Neural cell (in vitro differentiated cells): ENCODE results near the gene SCUBE1.

Experiments used
- EP300 ChIP-seq: fragments of 450-650 bp; conservative IDR thresholded peaks from 2 replicates; pipeline ENCODE4 v1.6.1; 2014; ENCODE audit warnings: antibody characterized with exemption, mild to moderate bottlenecking, moderate library complexity; ENCODE audit not compliant: poor library complexity, severe bottlenecking
- POLR2AphosphoS5 ChIP-seq: IDR thresholded peaks from 2 replicates; pipeline ENCODE4 v1.6.1; 2012
- TF ChIP-seq, protein P1 (sequence below): fragments of 450-650 bp; IDR thresholded peaks from 2 replicates; pipeline ENCODE4 v1.5.1; 2014; ENCODE audit warnings: antibody characterized with exemption, mild to moderate bottlenecking, moderate library complexity; ENCODE audit not compliant: poor library complexity, severe bottlenecking

DNA sequence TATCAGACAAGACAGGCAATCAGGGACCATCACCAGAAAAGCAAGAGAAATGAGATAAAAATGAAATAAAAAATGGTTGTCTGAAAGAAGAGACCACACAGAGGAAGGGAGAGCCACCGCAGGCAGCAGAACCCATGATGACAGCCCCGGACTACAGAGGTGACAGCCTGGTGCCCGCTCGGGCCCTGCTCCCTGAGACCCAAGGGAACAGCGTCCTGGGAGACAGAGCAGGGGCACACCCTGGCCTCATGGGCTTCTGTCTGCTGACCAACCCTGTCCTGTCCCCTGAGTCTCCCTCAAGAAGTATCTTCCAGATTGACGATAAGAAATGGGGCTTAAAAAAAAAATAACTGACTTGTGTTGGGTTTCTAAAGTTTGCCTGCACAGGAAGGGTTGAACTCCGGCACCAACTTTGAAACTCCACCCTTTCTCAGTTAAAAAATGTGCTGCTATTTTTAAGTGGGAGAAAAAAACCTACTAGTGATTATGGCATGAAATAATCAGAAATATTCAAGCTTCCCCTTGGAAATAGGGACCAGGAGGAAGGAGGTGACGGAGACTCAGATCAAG lies 86.1 kb downstream of the SCUBE1 start:
- TF ChIP-seq, protein P1, sequence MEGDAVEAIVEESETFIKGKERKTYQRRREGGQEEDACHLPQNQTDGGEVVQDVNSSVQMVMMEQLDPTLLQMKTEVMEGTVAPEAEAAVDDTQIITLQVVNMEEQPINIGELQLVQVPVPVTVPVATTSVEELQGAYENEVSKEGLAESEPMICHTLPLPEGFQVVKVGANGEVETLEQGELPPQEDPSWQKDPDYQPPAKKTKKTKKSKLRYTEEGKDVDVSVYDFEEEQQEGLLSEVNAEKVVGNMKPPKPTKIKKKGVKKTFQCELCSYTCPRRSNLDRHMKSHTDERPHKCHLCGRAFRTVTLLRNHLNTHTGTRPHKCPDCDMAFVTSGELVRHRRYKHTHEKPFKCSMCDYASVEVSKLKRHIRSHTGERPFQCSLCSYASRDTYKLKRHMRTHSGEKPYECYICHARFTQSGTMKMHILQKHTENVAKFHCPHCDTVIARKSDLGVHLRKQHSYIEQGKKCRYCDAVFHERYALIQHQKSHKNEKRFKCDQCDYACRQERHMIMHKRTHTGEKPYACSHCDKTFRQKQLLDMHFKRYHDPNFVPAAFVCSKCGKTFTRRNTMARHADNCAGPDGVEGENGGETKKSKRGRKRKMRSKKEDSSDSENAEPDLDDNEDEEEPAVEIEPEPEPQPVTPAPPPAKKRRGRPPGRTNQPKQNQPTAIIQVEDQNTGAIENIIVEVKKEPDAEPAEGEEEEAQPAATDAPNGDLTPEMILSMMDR, result no peak
- no peak for TF ChIP-seq POLR2AphosphoS5
- no peak for TF ChIP-seq EP300
